Head of caudate nucleus (tissue), 42 donors: ENCODE measurements around the gene INS.

Experiments used
- DNase-seq, 42 donors: peaks; one replicate each; pipeline versions ENCODE4 v3.0.0 to v3.0.0-alpha.2; 2020 to 2021; ENCODE audit warnings: mixed read lengths in 7 of 42
- intact Hi-C: fragments of 100-400 bp; cut with DNase I; formaldehyde crosslinking; loops from one replicate; pipeline ENCODE4 v1.15.0; 2022

The INS gene

GRCh38 chr11:2139621-2140337, 21.2 kb downstream of the INS start:
- no peak for DNase-seq
- intact Hi-C loops = loop anchor here (10.0 kb wide), 1 partner anchor 255 kb away; no protein-coding TSS in a partner anchor

GRCh38 chr11:2139123-2139521, 21.9 kb downstream of the INS start, which contains the start of gene IGF2:
TSS of gene IGF2 (minus strand) at chr11:2139389. CDS start at chr11:2135523, 3,866 bp downstream.
- DNase-seq = no peak

GRCh38 chr11:2138431-2139122, 22.4 kb downstream of the INS start:
- DNase-seq = no peak
- intact Hi-C loops = no loop called here

More at GRCh38 chr11:2139123-2139521, 21.9 kb downstream of the INS start, which contains the start of gene IGF2:
- intact Hi-C loops = no loop called here

- intact Hi-C loops = no loop called here
- DNase-seq = no peak
These were observed 23.0 kb downstream of the INS start for GRCh38 chr11:2138068-2138430.

DNA sequence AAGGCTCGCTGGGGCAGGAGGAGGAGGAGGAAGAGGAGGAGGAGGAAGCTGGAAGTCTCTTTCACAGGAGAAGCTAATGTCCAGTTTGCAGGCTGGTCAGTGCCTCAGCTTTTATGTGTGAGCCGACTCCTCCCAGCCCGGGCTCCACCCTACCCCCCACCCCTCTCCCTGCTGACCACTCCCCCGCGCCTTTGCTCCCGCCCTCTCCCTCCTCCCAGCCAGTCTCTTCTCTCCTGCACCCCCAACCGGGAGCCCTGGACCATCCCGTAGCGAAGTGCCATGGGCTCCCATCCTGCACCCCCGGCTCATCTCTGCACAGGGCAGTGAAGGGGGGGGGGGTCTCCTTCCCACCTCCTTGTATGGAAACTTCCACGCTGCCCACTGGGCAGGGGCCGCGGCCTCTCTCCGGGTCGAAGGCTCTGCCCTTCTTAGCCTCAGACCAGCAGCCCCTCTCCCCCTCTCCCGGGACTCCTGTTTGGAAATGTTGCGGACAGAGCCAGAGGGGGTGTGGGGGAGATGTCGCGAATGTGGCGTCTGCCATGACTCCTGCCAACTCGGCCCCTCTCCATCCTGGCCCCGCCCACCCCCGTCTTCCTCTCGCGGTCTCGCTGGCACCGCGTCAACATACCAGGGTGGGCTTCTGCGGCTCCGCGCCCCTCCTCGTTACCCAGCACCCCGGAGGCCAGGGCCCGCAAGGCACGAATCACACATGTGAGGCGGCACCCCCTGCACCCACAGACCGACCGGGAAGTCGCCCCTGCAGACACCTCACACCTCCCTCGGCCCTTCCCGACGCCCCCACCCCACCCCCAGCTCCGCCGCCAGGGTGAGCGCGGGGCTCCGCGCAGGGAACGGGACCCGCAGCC, 23.6 kb downstream of the INS start:
- DNase-seq = no peak
- intact Hi-C loops = no loop called here

- intact Hi-C loops = no loop called here
These were observed 24.1 kb downstream of the INS start for GRCh38 chr11:2136952-2137201.

DNA sequence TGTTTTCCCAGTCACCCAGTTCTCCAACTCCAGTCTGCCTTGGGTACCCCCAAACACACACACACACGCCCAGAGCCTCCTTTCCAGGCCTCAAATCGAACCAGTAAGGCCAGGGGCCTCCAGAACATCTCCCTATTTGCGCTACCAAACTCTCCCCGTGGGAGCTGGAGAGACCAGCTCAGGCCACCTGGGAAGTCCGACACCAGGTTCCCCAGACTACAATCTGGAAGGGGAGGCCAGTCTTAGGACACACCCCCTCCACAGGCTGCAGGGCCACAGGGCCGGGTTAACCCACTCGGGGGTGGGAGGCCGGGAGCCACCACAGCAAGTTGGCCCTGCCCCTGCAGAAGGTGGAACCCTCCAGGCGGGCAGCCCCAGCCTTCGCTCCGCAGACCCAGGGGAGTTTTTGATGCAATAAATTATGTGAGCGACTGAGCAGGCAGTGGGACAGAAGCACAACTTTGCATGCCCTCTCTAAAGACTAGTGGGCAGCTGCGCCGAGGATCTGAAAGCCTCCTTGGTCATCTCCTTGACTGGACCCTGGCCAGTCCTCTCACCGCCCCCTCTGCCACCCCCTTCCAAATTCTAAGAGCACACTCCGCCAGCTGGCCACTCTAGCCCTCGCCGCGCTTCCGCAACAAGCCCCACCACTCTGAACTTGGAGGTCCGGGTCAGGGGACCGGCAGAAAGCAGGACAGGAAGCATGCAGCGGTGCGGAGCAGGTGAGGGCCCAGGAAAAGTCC, 24.6 kb downstream of the INS start:
- intact Hi-C loops = no loop called here
- DNase-seq = no peak

More at GRCh38 chr11:2136952-2137201, 24.1 kb downstream of the INS start:
- DNase-seq = no peak

DNA sequence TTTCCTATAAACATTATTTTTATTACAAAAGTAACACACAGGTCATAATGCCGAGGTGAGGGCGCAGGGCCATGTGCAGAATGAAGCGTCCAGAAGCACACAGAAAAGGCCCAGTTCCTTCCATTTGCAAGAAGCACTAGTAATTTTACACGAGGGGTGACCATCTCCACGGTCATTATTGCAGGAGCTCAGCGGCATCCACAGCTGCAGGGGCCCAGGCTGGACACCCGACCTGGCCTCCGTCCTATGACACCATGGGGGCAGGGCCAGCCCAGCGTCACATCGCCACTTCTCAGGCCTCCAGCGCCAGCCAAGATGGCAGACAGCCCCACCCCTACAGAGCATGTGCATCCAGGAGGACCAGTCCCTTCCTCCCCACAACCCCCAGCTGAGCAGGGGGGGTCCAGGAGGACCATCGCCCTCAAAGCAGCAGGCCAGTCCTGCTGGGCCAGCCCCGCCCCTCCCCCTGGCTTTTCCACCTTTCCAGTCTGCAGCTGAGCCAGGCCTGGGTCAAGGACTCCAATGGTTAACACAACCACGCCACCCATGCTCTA, 25.3 kb downstream of the INS start:
- no peak for DNase-seq
- intact Hi-C loops = no loop called here

- intact Hi-C loops = no loop called here
- DNase-seq = no peak
These were observed 25.9 kb downstream of the INS start for GRCh38 chr11:2135018-2135569.

DNA sequence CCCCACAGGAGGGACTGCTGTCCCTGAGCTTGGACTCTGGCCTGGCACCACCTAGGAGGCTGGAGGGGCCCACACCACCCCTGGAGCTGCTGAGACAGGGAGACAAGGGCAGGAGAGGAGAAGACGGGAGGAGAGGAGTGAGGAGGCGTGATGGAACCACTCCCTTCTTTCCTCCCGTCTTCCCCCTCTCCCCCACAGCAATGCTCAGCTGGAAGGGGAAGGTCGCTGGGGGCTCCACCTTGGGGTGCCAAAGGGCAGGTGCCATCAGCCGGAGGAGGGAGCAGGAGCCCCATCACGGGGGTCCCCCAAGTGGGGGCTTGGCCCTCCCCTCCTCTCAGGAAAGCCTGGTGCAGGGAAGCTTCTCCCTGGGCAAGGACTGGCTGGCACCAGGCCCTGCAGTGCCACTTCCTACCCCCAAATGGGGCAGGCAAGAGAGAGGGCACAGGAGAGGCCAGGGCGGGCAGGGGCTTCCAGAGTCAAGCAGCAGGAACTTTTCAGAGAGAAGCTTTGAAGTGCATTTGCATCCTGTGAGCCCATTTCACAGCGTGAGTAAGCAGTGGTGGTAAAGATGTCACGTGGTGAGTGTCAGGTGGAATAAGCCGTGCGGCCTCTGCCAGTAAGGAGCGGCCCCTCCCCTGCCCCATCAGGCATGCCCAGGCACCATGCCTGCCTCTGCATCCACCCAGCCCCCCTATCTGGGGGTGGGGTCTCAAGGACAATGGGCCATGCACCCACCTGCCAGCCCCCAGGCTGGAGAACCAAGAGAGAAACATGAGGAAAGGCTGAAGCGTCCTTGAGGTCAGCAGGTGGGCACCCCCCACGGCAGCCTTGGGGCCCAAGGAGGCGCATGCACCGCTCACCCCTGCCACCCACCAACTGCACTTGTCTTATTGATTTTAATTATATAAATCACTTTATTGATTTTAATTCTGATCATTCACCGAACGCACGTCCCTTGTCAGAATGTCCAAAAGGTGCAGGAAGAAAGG, 26.7 kb downstream of the INS start:
- DNase-seq = no peak
- intact Hi-C loops = no loop called here

DNA sequence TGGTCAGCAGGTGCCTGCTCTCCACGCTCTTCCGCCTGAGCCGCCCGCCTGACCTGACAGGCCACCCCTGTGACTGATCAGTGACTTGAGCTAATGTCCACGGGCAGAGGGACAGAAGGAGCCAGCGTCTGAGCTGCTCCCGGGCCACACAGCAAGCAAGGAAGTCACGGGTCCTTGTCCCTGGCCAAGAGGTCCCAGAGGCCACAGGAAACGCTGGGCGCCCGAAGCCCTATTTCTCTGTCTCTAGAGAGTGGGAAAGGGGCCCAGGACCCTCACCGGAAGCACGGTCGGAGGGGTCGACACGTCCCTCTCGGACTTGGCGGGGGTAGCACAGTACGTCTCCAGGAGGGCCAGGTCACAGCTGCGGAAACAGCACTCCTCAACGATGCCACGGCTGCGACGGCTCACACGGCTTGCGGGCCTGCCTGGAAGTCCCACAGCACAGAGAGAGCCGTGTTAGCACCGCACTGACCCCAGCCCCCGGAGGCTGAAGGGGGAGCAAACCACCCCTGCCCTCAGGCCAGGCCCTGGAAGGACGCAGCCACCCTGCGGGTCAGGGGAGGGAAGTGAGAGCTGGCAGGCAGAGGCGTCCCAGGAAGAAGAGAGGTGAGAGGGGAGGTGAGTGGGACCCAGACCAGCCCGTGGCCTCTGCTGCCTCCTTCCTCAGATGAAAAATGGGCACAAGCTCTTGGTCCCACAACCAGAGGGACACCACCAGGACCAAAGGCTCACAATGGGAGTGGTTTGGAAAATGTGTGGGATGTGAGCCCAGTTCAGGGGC, 27.6 kb downstream of the INS start:
- DNase-seq = no peak
- intact Hi-C loops = no loop called here

DNA sequence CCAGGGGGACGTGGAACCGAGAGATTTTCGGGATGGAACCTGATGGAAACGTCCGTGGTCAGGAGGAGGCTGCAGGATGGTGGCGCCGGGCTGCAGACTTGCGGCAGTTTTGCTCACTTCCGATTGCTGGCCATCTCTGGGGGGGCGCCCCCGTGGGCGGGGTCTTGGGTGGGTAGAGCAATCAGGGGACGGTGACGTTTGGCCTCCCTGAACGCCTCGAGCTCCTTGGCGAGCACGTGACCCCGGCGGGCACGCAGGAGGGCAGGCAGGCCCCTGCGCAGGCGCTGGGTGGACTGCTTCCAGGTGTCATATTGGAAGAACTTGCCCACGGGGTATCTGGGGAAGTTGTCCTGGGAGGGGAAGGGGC, 28.2 kb downstream of the INS start:
- no peak for DNase-seq
- intact Hi-C loops = no loop called here

DNA sequence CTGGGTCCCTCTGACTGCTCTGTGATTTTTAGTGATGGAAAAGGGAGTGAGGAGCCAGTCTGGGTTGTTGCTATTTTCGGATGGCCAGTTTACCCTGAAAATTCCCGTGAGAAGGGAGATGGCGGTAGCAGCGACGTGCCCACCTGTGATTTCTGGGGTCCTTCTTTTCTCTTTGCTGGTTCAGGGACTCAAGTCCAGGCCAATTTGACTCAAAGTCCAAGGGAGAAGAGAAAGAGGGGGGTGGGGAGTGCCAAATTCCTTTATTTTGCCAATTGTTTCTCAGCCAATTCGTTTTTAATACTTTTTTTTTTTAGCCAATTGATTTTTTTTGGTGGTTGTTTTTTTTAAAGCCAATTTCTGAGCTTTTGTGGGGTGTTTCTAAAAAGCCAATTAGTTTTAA, 28.8 kb downstream of the INS start:
- DNase-seq = no peak
- intact Hi-C loops = no loop called here

DNA sequence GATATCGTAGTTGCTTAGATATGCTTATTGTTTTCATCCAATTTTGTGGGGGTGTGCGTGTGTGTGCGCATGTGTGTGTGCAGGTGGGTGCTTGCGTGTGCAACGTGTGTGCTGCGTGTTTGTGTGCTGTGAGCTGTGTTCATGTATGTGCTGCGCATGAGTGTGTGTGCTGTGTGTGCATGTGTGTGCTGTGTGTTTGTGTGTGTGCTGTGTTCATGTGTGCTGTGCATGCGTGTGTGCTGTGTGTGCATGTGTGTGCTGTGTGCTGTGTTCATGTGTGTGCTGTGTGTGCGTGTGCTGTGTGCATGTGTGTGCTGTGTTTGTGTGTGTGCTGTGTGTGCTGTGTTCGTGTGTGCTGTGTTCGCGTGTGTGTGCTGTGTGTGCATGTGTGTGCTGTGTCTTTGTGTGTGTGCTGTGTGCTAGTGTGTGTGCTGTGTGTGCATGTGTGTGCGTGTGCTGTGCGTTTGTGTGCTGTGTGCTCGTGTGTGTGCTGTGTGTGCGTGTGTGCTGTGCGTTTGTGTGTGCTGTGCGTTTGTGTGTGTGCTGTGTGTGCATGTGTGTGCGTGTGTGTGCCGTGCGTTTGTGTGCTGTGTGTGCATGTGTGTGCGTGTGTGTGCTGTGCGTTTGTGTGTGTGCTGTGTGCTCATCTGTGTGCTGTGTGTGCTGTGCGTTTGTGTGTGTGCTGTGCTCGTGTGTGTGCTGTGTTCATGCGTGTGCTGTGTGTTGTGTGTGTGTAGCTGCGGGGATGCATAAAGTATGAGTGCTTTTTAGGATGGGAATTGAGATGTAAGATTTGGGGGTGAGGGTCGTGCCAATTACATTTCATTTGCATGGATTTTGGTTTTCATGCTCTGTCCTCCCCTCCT, 29.4 kb downstream of the INS start:
- intact Hi-C loops = no loop called here
- no peak for DNase-seq

- no peak for DNase-seq
These were observed 30.1 kb downstream of the INS start for GRCh38 chr11:2130881-2131352.

More at GRCh38 chr11:2130881-2131352, 30.1 kb downstream of the INS start:
- intact Hi-C loops = no loop called here
